Mesenteric fat pad (tissue), 1 donor: Measurements from ENCODE around the gene SPDYE3. TPM values are rescaled to one million over a fixed set of nuclear protein-coding genes. Genes with fewer than 3 reads are reported as not detected.
"Not testable (repeated sequence)": the region's sequence is repeated elsewhere in the genome, so short reads cannot be mapped to it uniquely, and the experiment has no call there.

ENCODE experiments used
- DNase-seq: peaks from one replicate; pipeline ENCODE4 v3.0.0-alpha.2; 2020; ENCODE audit warnings: low spot score
- total RNA-seq: library from RNA; stranded (reverse); fragmentation: NEBNext Ultra II Directional; extraction: Animal tissue kit (Norgen Biotek cat#: 25700); gene quantifications from one replicate; pipeline ENCODE4 v1.2.1, GENCODE V29; 2021
- donor health status: DM: yes; HTN: yes; CAD: no.

SPDYE3 gene
- total RNA-seq, 1 donor from 2014 or later, result not detected

GRCh38 chr7:100348805-100349204 lies 41.3 kb downstream of the SPDYE3 start:
- no peak for DNase-seq

- no peak for DNase-seq
Measured at GRCh38 chr7:100349757-100350156, 42.3 kb downstream of the SPDYE3 start.

GRCh38 chr7:100351657-100352058 lies 44.2 kb downstream of the SPDYE3 start:
- DNase-seq, result no peak

GRCh38 chr7:100352230-100352781 lies 44.8 kb downstream of the SPDYE3 start:
- not testable (repeated sequence) for DNase-seq

- no peak for DNase-seq
Measured at GRCh38 chr7:100352984-100353684, 45.6 kb downstream of the SPDYE3 start.

GRCh38 chr7:100353685-100354330 lies 46.3 kb downstream of the SPDYE3 start:
- no peak for DNase-seq

- no peak for DNase-seq
Measured at GRCh38 chr7:100356416-100357068, 49.0 kb downstream of the SPDYE3 start.

- DNase-seq, result no peak
Measured at GRCh38 chr7:100357131-100357561, 49.6 kb downstream of the SPDYE3 start.

GRCh38 chr7:100358027-100358856 lies 50.7 kb downstream of the SPDYE3 start, which contains the start of gene PILRB:
TSS of gene PILRB (plus strand) at chr7:100358117. CDS start at chr7:100358303, 186 bp downstream.
- DNase-seq, result no peak

GRCh38 chr7:100358857-100359212 lies 51.3 kb downstream of the SPDYE3 start:
- no peak for DNase-seq

GRCh38 chr7:100360135-100360854 lies 52.8 kb downstream of the SPDYE3 start:
- DNase-seq, result no peak

GRCh38 chr7:100363098-100363497 lies 55.6 kb downstream of the SPDYE3 start:
- no peak for DNase-seq

- peak; percentile 51 for DNase-seq
Measured at GRCh38 chr7:100363797-100364196, 56.3 kb downstream of the SPDYE3 start.

GRCh38 chr7:100364480-100364879 lies 57.0 kb downstream of the SPDYE3 start:
- DNase-seq, result no peak

GRCh38 chr7:100365998-100366367 lies 58.5 kb downstream of the SPDYE3 start:
- peak; percentile 76 for DNase-seq

GRCh38 chr7:100366411-100367250 lies 59.1 kb downstream of the SPDYE3 start:
- DNase-seq, result peak; percentile 81

GRCh38 chr7:100367251-100367620 lies 59.7 kb downstream of the SPDYE3 start:
- DNase-seq, result no peak

- peak; percentile 60 for DNase-seq
Measured at GRCh38 chr7:100367676-100368613, 60.4 kb downstream of the SPDYE3 start.
